Measurements from ENCODE around the gene MRE11.
"Not testable (repeated sequence)": the region's sequence is repeated elsewhere in the genome, so short reads cannot be mapped to it uniquely, and the experiment has no call there.

MRE11 gene

DNA sequence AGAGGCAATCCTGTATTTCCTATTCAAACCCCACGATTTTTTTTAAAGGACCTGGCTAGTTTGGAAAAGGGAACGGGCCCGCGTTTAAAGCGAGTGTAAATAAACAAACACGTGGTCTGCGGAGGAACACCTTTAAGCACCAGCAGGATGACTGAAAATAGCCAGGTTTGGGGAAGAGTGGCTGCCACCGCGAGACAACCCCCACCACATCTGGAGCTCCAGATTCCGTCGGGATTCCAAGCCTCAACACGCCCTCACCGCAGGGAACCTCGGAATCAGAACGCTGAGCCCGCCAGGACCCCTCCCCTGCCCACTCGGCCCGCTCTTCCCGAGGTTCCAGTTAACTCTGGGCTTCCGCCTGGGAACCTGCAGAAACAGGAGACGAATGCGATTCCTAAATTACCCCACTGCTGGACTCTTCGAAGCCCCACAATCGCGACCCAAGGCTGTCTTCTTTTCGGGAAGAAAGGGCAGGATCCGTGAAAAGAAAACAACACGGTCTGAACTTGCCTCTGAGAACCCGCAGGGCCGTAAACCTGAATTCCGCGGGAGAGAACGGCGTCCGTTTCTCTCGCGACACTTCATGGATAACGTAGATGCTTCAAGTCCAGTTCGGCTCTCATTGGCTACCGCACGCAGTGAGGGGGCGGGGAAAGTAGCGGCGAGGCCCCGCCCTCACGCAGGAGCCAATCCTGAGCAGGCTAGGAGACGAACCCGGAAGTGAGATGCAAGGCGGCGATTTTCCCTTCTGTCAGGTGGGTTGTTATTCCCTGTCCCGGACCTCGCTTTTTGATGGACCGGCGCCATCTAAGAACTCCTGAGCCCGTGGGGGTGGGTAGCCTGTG lies at the start of gene MRE11, which contains the start of gene ANKRD49:
Gene MRE11 (minus strand): TSS at position 564 of the 845 bp plus-strand sequence. CDS start 1,043 bp downstream, outside the sequence.
Gene ANKRD49 (plus strand): TSS at position 704 of the 845 bp plus-strand sequence. CDS start 2,710 bp downstream, outside the sequence.
- peak; percentile 96 for DNase-seq

DNA sequence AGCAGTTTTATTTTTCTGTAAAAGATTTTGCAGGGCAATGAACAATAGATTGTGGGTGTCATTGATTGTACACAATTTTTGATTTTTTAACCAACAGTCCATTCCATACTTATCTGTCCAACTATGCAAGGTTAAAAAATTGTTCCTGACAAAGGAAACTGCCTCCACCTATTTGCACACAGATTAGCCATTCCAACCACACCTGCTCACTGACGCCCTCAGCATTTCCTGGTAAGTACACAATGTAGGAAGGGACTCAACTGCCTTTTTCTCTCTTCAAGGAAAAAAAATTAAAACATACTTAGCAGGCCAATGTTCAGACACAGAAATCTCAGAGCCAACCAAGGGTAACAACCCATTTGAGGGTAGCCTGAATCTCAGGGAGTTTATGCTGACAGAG lies 45.8 kb upstream of the MRE11 start:
- DNase-seq: no peak

DNA sequence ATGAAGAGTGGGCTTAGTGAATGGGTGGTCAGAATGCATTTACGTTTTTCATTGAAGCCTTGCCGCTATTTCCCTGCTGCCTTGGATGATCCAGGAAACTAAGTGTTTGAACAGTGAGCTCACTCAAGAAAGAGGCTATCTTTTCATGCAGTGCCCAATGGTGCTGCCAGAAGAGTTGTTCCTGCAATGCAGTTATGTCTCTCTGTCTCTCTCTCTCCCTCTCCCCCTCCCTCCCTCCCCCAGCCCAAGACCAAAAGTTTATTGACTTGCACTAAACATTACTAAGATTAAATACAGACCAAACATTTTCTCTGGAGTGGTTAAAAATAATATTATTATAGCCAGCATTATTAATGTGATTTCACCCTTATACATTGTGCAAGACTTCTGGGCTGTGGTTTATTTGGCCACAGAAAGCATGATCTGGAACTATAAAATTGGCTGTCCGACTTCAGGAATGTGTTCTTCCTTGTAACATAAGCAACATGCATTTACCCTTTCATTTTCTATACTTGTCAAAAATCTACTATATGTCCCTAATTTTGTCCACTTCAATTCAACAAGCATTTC lies 43.5 kb upstream of the MRE11 start:
- DNase-seq: no peak

DNA sequence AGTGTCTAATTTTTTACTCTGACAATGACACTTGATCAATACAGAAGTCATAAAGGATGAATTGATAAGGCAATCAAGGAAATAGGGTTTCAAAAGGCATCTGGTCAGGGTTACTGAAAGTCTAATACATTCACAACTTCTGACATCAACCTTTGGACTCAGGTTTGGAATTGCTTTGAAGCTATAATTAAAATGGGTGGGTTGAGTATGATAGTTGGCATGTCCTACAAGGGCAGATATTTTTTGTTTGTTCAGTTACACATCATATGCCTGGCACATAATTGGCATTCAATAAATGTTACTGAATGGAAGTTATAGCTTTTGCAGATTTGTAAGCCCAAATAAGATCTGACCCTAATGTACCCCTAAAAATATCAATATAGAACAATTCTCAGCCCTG lies 42.7 kb upstream of the MRE11 start:
- no peak for DNase-seq

DNA sequence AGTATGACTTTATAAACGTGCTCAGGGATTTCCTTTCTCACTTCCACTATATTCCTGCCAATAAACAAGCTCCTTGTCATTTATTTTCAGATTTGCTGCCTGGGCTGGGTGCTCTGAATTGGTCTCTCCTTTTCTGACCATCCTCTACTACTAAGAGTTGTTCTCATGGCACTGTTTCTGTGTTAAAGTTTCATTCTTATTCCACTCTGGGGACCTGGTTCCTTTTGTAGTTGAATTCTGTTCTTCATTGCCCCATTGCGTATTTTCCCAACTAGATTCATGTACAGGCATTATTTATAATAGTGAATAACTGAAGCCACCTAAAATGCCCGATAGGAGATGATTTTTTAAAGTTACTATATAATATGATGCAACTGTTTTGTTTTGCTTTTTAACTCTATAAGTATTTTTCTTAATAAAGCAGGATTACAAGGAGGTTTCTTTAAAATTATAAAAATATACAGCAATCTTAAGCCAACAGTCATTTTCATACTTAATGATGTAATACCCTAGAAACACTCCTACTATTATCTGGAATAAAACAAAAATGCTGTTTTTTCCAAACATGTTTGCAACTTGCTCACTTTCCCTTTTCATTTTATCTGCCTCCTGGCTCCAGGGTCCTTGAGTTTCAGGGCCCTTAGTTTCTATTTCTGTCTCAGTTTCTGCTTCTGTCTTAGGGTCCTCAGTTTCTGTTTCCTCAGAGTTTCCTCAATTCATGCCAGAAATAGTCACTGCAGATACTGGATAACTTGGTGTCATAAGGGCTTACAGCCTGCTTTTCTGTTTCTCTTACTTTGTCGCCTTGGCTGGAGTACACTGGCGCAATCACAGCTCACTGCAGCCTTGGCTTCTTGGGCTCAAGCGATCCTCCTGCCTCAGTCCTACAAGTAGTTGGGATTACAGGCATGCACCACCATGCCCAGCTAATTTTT lies 40.3 kb upstream of the MRE11 start:
- DNase-seq: no peak

DNA sequence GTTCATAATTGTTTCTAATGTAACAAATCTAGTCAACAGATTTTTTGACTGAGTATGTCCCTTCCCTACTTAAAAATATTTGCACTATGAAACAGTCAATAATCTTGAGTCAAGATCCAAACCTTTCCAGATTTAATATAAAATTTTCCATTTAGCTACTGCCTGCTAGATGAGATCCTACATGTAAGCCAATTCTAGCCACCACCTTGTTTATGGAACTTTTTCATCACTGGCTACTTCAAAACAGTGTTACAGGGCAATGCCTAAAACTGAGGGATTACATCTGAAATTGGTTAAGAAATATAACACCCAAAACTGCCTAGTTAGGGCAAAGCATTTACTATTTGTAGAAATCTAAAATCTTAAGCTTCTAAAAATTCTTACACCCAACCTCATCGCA lies 39.6 kb upstream of the MRE11 start:
- no peak for DNase-seq

DNA sequence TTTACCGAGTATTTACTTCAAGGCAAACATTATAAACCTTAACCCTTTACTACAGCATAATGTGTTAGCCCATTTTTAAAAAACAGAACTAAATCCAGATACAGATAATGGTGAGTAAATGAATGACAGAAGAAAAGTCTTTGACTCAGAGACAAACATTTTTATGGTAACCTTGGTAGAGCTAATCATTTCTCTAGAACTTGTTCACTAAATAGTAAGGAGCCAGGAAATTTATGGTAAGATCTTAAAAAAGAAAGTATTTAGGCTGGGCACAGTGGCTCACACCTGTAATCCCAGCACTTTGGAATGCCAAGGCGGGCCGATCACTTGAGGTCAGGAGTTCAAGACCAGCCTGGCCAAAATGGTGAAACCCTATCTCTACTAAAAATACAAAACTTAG lies 38.6 kb upstream of the MRE11 start:
- no peak for DNase-seq

DNA sequence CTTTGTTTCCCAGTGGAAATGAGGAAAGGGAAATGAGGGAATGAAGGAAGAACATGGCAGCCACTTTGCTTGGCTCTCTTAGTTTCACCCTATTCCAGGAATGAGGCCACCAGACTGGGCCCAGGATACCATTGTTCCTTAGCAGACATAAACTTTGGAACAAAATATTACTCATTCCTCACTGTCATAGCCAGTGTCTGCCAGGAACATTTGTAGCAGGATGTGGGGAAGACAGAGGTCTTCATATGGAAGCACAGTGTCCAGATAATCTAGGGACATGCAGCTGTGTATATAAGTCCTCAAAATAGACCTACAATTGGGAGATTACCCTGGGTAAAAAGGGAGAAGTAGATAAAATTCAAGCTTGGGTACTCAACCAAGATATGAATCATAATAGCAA lies 34.9 kb upstream of the MRE11 start:
- no peak for DNase-seq

DNA sequence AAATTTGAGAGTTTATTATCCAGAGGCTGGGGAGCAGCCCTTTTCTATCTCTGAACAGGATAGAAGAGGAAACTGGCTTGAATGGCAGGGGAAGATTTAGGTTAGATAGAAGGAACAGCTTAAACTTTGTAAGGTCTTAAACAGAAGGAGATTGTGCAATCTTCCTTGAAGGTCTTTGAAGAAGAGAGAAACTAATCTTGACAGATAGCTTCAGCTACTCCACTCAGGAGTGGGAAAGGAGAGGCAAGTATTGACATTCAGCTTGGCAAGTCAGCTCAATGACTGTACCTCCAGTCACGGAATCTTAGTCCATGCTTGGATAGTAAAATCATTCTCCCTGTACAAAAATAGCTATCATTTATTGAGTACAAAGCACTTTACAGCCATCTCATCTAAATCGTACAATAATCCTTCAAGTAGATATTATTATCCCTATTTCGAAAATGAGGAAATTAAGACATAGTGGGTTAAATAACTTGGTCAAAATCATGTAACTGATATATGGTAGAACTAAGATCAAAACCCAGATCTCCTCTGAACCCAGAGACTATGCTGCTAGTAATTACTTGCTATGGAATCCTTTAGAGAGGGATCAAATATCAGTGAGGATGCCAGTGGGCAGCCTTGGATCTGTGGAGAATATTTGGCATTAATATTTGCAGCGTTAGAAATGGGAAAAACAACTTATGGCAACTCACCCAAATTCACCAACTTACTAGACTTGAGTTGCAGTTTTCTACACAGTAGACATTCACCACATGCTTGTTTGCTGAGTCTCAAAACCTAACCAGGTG lies 33.2 kb upstream of the MRE11 start:
- no peak for DNase-seq

DNA sequence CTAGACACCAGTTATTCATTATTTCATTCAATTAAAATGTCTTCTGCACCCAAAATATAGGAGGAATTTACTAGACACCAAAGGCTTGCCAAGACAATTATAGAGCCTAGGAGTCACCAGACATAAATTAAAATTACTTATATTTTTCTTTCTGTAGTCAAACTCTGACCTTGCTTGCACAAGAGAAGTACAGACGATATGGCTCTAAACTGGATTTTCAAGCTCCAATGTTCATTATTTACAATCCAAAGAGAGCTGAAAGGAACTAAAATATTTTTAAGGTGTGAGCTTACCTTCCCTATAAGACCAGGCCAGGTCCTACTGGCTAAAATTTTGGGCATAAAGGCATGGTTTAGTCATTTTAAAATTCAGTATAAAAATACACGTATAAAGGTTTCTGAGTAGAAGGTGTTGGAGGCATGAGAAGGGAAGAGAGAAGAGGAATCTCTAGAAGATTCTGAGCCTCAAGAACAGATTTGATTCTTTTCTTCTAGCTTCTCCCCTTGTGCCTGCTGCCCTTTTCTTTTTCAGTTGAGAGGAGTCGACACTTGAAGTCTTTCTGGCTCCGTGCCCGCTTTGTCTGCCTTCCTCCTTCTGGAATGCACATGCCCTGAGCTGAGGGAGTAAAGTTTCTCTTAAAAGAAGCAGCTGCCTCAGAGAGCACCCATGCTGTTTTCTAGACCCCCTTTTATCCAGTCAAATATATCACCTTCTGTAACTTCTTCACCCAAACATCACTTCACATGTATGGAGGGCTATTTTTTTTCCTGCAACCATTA lies 32.1 kb upstream of the MRE11 start:
- no peak for DNase-seq

DNA sequence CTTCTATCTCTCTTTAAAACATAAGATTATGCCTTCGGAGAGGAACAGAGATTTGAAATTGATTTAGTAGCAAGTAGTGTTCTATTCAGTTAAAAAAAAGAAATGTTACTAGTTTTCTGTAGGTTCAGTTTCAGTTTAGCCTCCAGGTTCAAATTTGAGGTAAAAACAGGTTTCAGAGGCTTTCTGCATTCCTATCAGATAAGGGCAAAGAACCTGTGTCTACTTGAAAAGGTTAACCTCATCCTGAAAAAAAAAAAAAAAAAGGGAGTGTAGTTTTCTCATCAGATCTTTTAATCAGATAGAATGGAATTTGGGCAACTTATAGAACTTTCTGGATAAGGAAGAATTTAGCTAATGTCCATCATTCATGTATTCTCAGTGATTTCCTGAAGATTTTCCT lies 30.7 kb upstream of the MRE11 start:
- DNase-seq: no peak

DNA sequence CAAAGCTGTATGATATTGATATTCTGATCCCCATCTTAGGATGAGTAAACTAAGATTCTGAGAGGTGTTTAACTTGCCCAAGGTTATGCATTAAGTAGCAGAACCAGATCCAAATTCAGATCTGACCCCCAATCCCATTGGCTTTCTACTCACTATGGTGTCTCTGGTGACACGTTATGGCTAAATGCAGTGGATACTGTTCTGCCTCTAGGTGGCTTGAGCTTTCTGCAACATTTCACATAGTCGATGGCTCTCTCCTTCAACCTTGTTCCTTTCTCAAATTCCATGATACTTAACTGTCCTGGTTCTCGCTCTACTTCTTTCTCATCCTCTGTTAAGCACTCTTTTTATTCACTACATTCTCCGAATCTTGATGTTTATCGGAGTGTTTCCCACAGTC lies 28.0 kb upstream of the MRE11 start:
- DNase-seq: no peak

DNA sequence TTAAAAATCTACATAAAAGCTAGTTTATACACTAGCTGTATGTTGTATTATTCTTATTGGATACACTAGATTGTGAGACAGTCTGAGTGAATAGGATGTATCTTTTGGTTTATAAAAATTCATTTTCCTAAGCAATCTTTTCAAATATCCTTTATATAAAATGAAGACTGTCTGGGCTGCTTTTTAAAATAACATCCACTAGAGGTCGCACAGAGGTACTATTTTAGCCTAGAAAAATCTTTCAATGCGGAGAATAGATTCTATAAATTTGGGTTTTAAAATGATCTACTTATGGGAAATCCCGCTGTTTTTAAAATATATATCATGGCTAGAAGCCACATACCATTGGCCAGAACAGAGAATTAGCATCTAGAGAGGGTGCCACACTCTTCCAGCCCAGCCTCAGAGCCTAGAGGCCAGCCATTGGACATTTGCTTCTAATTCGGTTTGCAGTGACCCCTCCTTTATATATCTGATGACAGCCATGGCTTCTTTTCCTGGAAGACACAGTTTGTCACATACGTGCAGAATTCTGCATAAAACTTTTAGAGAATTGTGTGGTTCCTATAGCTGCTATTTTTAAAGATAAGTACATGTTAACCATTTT lies 25.9 kb upstream of the MRE11 start:
- DNase-seq: no peak

DNA sequence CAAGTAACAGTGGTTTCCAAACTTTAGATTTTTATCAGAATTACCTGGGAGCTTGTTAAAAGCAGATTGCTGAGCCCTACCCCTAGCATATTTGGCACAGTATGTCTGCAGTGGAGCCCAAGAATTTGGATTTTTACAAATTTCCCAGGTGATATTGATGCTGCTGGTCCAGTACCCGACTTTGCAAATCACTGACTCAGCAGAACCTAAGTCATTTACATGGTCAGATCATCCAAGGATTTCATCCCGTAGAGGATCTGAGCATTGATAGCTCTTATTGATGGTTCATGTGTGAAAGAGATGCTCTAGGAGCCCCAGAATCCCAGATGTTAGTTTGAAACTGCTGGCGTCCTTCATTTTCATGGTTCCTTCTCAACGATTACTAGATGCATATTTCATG lies 24.7 kb upstream of the MRE11 start:
- no peak for DNase-seq

DNA sequence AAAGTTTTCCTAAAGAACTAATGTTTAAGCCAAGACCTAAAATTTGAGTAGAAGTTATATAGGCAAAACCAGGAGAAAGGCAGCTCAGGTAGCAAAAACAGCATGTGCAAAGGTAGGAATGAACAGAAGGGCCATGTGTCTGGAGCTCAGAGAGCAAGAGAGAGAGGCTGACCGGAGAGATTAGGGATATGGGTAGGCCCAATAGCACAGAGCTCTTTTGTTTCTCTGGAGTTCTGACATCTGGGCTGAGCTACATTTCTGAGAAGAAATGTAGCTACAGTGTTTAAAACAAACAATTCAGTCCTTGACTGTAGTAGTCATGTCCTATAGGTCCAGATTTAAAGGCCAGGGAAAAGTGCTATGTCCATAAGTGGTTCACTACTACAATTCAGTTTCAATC lies 23.1 kb upstream of the MRE11 start:
- DNase-seq: no peak

DNA sequence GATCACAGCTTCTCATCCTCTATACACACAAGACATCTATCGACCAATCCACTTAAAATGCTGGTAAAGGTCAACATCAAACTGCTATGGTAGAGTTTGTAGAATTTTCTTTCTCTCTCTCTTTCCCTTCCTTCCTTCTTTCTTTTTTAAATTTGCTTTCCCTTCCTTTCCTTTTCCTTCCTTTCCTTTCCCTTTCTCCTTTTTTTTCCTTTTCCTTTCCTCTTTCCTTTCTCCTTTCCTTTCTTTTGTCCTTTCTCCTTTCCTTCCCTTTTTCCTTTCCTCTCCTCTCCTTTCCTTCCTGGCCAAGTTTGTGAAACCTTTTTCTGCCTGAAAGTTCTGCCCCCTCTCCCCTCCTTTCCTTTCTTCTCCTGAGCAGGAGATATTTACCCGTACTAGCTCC lies 21.8 kb upstream of the MRE11 start:
- no peak for DNase-seq

DNA sequence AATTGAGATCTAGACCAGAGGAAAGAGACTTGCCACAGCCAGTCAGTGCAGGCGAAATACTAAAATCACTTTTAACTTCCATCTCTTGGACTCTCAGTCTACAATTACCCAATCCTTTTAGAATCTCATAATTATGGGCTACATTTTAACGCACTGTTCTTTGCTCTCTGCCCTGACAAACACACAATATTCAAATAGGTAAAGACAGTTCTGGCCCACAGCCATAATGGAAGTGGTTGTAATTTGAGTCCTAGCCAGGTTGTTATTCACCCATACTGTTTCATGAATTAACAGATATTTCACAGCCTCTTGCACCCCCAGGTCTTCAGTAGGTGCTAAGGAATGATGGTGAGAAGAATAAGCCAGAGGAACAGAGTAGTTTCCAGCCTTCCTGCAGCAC lies 19.4 kb upstream of the MRE11 start:
- DNase-seq: no peak

DNA sequence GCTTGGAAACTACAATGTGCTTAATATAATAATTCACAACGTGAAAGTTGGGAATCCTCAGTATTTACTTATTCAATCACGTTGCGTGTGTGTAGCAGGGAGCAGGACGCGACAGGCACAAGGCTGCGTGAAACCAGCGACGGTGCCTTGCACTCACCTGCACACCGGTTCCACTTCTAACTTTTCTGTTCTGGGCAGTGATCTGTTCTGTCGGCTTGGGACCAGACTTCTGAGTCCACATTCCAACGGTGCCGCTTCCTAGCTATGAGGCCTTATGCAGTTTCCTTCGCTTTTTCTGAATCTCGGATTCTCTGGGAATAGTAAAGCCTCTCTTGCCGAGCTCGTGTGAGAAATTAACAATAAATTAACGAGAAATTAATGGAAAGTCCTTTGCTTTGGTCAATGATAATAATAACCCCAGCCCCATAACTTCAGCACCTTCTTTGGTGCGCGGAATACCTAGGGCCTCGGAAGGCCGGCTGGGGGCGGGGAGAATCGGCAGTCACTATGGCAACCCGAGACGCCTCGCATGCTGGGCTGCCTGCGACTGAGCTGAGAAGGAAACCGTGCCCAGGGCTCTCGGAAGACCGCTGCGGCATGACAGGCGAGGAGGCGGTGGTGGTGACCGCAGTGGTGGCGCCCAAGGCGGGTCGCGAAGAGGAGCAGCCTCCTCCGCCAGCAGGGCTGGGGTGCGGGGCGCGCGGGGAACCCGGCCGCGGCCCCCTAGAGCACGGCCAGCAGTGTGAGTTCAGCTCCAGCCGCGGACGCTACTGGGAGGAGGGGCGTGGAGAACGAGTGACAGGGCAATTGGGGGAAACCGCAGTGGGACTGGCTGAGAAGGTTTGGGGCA lies 18.5 kb upstream of the MRE11 start, which contains the start of gene C11orf97:
Gene C11orf97 (plus strand): TSS at position 530 of the 850 bp plus-strand sequence. CDS start 68 bp downstream, at position 598.
- DNase-seq: peak; percentile 68

DNA sequence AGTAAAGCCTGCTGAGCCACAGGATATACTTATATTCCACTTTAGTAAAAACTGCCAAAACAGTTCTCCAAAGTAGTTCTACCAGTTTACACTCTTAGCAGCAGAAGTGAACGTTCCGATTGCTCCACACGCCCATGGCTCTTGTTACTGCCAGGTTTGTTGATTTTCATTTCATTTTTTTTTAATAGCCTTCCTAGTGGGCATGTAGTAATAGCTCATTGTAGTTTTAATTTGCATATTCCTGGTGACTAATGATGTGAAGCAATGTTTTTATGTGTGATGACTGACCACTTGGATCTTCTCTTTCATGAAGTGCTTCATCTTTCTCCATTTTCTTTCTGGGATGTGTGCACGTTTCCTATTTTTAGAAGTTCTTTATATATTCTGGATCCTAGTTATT lies 13.8 kb upstream of the MRE11 start:
- no peak for DNase-seq

DNA sequence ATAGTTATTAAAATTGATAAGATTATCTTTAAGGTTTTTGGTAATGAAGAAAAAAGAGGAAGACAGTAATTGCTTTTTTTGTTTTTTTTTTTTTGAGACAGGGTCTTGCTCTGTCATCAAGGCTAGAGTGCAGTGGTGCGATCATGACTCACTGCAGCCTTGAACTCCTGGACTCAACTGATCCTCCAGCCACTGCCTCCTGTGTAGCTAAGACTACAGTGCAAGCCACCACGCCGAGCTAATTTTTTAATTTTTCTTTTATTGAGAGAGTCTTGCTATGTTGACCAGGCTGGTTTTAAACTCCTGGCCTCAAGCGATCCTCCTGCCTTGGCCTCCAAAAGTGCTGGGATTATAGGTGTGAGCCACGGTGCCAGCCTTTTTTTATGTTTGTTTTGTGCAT lies 12.9 kb upstream of the MRE11 start:
- DNase-seq: not testable (repeated sequence)
